Choroid plexus epithelial cell (primary cell): Measurements from ENCODE around the gene CEP104.

Experiments
- DNase-seq: peaks from one replicate; pipeline ENCODE4 v3.0.0-alpha.2; 2010; ENCODE audit warnings: low read depth
- H3K4me3 ChIP-seq: 2 replicates; pipeline ENCODE4 v1.5.1; 2011; ENCODE audit warnings: low read depth, mild to moderate bottlenecking, control low read depth, low read length, moderate library complexity
- CTCF ChIP-seq: conservative IDR thresholded peaks from 2 replicates; pipeline ENCODE4 v1.5.1; 2011; ENCODE audit warnings: low read depth, mild to moderate bottlenecking, control low read depth, inconsistent platforms, low read length, moderate library complexity

The CEP104 gene

DNA sequence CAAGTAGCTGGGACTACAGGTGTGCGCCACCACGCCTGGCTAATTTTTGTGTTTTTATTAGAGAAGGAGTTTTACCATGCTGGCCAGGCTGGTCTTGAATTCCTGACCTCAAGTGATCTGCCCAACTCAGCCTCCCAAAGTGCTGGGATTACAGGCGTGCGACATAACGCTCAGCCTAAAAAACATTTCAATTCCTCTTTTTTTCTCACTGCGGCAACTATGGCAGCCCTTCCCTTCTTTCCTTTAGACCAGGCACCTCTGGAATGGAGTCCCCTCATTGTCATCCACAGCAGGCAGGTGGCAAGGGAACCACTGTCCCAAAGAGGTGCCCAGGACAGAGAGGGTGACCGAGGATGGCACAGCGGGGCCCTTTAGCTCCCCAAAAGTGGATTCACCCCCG lies 14.1 kb downstream of the CEP104 start:
- no peak for DNase-seq
- no peak overlapping the region for H3K4me3 ChIP-seq
- TF ChIP-seq CTCF: no peak

GRCh38 chr1:3841491-3841890 lies 15.5 kb downstream of the CEP104 start:
- H3K4me3 ChIP-seq: no peak overlapping the region
- no peak for TF ChIP-seq CTCF

DNA sequence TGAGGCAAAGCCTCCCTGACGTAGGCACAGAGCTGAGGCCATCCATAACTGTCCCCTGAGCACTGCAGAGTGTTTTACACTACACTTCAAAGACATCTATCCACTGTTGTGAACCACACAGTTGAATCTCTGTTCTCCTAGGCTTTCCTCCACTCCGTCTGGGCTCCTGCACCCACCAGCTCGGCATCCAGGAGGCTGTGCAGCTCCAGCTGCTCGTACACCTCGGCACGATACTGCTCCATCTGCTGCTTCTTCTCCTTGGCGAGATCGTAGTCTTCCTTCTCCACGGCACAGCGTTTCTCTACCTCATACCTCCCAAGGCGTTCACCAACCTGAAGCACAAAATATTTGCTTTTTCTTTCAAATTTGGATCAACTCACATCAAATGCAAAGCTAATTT lies 18.2 kb downstream of the CEP104 start:
- no peak for DNase-seq
- TF ChIP-seq CTCF: no peak
- H3K4me3 ChIP-seq: no peak overlapping the region

More at GRCh38 chr1:3841491-3841890, 15.5 kb downstream of the CEP104 start:
- DNase-seq: no peak

DNA sequence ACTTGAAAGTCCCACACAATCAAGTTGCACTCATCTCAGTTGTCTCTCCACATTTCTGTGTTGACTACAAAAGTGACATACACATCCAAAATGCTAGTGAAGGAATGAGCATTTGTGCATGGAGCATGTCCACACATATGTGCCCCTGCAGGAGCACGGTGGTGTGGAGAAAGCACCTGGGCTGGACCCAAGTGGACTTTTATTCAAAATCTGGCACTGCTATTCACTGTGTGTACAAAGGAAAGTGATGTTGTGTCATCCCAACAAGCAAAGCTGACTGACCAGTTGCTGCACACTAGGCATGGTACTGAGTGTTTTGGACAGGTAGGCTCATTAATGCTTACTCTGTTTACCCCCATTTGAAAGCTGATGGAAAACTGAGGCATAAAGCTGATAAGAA lies 19.3 kb downstream of the CEP104 start:
- no peak for TF ChIP-seq CTCF
- H3K4me3 ChIP-seq: no peak overlapping the region
- no peak for DNase-seq

GRCh38 chr1:3837200-3837599 lies 19.8 kb downstream of the CEP104 start:
- TF ChIP-seq CTCF: no peak
- no peak for DNase-seq
- no peak overlapping the region for H3K4me3 ChIP-seq

GRCh38 chr1:3836421-3836820 lies 20.6 kb downstream of the CEP104 start:
- DNase-seq: peak; percentile 22
- TF ChIP-seq CTCF: no peak
- H3K4me3 ChIP-seq: no peak overlapping the region

DNA sequence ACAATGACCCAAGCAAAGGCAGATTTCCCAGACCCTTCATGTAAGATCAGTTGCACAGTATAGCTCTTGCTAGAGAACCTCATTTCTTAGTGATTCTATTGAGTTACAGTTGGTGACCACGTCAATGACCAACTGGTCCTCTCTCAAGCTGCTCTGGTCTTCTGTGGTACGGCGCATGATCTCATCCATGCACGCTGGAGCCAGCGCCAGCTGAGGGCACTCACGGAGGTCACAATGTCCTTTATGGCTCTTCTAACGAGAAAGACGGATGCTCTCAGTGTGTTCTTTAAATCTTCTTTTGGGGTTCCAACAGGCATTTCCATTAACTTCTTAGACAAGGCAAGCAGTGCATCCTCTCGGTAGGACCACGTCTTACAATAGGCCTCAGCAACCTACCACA lies 22.3 kb downstream of the CEP104 start:
- TF ChIP-seq CTCF: no peak
- H3K4me3 ChIP-seq: no peak overlapping the region
- no peak for DNase-seq
